Mesenchymal stem cell (in vitro differentiated cells and primary cell): ENCODE data around the gene PUM1.
"Not testable (repeated sequence)": the region's sequence is repeated elsewhere in the genome, so short reads cannot be mapped to it uniquely, and the experiment has no call there.

ENCODE experiments used
- DNase-seq: peaks from one replicate; pipeline ENCODE4 v3.0.0-alpha.2; 2013
- H2AFZ ChIP-seq: one replicate; pipeline ENCODE4 v1.6.1; 2013; ENCODE audit warnings: low read depth, mild to moderate bottlenecking, control low read depth, inconsistent platforms, low read length, moderate library complexity
- H2AK5ac ChIP-seq: 2 replicates; pipeline ENCODE4 v1.6.1; 2013; ENCODE audit warnings: low read length, moderate library complexity, mild to moderate bottlenecking, inconsistent platforms; ENCODE audit not compliant: severe bottlenecking
- H2BK120ac ChIP-seq: one replicate; pipeline ENCODE4 v1.6.1; 2013; ENCODE audit warnings: low read depth, mild to moderate bottlenecking, inconsistent platforms, low read length, moderate library complexity
- H2BK12ac ChIP-seq, 2 experiments: one replicate each; pipeline ENCODE4 v1.6.1; 2013; ENCODE audit warnings: inconsistent platforms in 2 of 2, low read length in 2 of 2, mild to moderate bottlenecking in 2 of 2, moderate library complexity in 2 of 2, control low read depth in 1 of 2
- H2BK15ac ChIP-seq: one replicate; pipeline ENCODE4 v1.6.1; 2013; ENCODE audit warnings: mild to moderate bottlenecking, low read depth, inconsistent platforms; ENCODE audit not compliant: poor library complexity, severe bottlenecking
- H2BK5ac ChIP-seq: 2 replicates; pipeline ENCODE4 v1.6.1; 2013; ENCODE audit warnings: low read depth, mild to moderate bottlenecking, low read length, control low read depth, inconsistent platforms; ENCODE audit not compliant: poor library complexity, severe bottlenecking
- H3K14ac ChIP-seq, 2 experiments: one replicate each; pipeline ENCODE4 v1.6.1; 2013; ENCODE audit warnings: inconsistent platforms in 2 of 2, low read length in 2 of 2, control low read depth in 1 of 2, mild to moderate bottlenecking in 1 of 2, moderate library complexity in 1 of 2
- H3K18ac ChIP-seq, 2 experiments: one replicate each; pipeline ENCODE4 v1.6.1; 2013; ENCODE audit warnings: inconsistent platforms in 2 of 2, low read length in 2 of 2, control low read depth in 1 of 2, low read depth in 1 of 2, mild to moderate bottlenecking in 1 of 2
- H3K23ac ChIP-seq, 2 experiments: one replicate each; pipeline ENCODE4 v1.6.1; 2013; ENCODE audit warnings: inconsistent platforms in 2 of 2, low read length in 2 of 2, mild to moderate bottlenecking in 2 of 2, moderate library complexity in 2 of 2, control low read depth in 1 of 2
- H3K27ac ChIP-seq: 2 replicates; pipeline ENCODE4 v1.5.1; 2013; ENCODE audit warnings: mild to moderate bottlenecking, moderate library complexity, low read length, control low read depth, inconsistent platforms; ENCODE audit not compliant: poor library complexity, severe bottlenecking
- H3K27me3 ChIP-seq, 2 experiments: 2 replicates each; pipeline versions ENCODE4 v1.6.1 to v1.7.0; 2013; ENCODE audit warnings: low read length in 2 of 2, mild to moderate bottlenecking in 2 of 2, moderate library complexity in 2 of 2, control low read depth in 1 of 2, inconsistent platforms in 1 of 2; ENCODE audit not compliant: control insufficient read depth in 1 of 2, insufficient read depth in 1 of 2
- H3K36me3 ChIP-seq, 2 experiments: 2 replicates each; pipeline versions ENCODE4 v1.6.1 to v1.7.0; 2013; ENCODE audit warnings: low read length in 2 of 2, control low read depth in 1 of 2, inconsistent platforms in 1 of 2, low read depth in 1 of 2, mild to moderate bottlenecking in 1 of 2; ENCODE audit not compliant: insufficient read depth in 2 of 2, control insufficient read depth in 1 of 2
- H3K4ac ChIP-seq, 2 experiments: one replicate each; pipeline ENCODE4 v1.6.1; 2013; ENCODE audit warnings: inconsistent platforms in 2 of 2, low read length in 2 of 2, mild to moderate bottlenecking in 2 of 2, moderate library complexity in 2 of 2, control low read depth in 1 of 2, low read depth in 1 of 2
- H3K4me1 ChIP-seq: 2 replicates; pipeline ENCODE4 v1.6.1; 2013; ENCODE audit warnings: low read depth, low read length, control low read depth; ENCODE audit not compliant: control insufficient read depth, insufficient read depth
- H3K4me2 ChIP-seq: 2 replicates; pipeline ENCODE4 v1.6.1; 2013; ENCODE audit warnings: low read length, mild to moderate bottlenecking, inconsistent platforms; ENCODE audit not compliant: poor library complexity, severe bottlenecking
- H3K4me3 ChIP-seq, 2 experiments: 2 replicates each; pipeline versions ENCODE4 v1.5.1 to v1.7.0; 2013; ENCODE audit warnings: low read length in 2 of 2, mild to moderate bottlenecking in 2 of 2, control low read depth in 1 of 2, low read depth in 1 of 2; ENCODE audit not compliant: insufficient read depth in 1 of 2
- H3K79me1 ChIP-seq: replicated peaks from 2 replicates; pipeline ENCODE4 v1.6.1; 2013; ENCODE audit warnings: mild to moderate bottlenecking, control low read depth, low read length, inconsistent platforms; ENCODE audit not compliant: poor library complexity, severe bottlenecking
- H3K9ac ChIP-seq: 2 replicates; pipeline ENCODE4 v1.7.0; 2013; ENCODE audit warnings: mild to moderate bottlenecking, low read length, moderate library complexity
- H3K9me3 ChIP-seq: 2 replicates; pipeline ENCODE4 v1.7.0; 2013; ENCODE audit warnings: mild to moderate bottlenecking, low read length; ENCODE audit not compliant: control insufficient read depth
- H4K8ac ChIP-seq: one replicate; pipeline ENCODE4 v1.6.1; 2013; ENCODE audit warnings: inconsistent platforms, mild to moderate bottlenecking, low read length, moderate library complexity
- H4K91ac ChIP-seq: one replicate; pipeline ENCODE4 v1.6.1; 2013; ENCODE audit warnings: mild to moderate bottlenecking, low read length, inconsistent platforms
- WGBS: methylation state at CpG from one replicate; pipeline ENCODE4 v1.1.7; 2013; ENCODE audit warnings: mixed read lengths; 5-methylcytosine and 5-hydroxymethylcytosine counted together

The PUM1 gene

DNA sequence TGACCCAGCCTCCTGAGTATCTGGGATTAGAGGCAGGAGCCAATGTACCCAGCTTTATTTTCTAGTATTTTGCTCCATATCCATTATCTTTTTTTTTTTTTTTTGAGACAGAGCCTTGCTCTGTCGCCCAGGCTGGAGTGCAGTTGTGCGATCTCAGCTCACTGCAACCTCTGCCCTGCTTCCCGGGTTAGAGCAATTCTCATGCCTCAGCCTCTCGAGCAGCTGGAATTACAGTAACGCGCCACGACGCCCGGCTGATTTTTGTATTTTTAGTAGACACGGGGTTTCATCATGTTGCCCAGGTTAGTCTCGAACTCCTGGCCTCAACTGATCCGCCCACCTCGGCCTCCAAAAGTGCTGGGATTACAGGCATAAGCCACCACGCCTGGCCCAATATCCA lies 12.9 kb downstream of the PUM1 start:
- H2BK15ac ChIP-seq, H3K23ac ChIP-seq, H3K4me1 ChIP-seq, H2AK5ac ChIP-seq, H3K27me3 ChIP-seq, H2AFZ ChIP-seq, H2BK12ac ChIP-seq, H2BK120ac ChIP-seq, H3K4ac ChIP-seq, H3K18ac ChIP-seq, H3K14ac ChIP-seq, H3K9me3 ChIP-seq, H3K27ac ChIP-seq, H3K4me3 ChIP-seq, H3K79me1 ChIP-seq, H2BK5ac ChIP-seq, H3K4me2 ChIP-seq, H4K8ac ChIP-seq, H4K91ac ChIP-seq: not testable (repeated sequence)
- WGBS: 84% methylated on average over 14 of the region's 14 CpGs
- DNase-seq: peak; percentile 42
- Histone ChIP-seq H3K9ac (peak overlapping the region; percentile 36), H3K36me3 (peaks cover 31 to 32% of the 10 kb centered on the region in 2 experiments)

DNA sequence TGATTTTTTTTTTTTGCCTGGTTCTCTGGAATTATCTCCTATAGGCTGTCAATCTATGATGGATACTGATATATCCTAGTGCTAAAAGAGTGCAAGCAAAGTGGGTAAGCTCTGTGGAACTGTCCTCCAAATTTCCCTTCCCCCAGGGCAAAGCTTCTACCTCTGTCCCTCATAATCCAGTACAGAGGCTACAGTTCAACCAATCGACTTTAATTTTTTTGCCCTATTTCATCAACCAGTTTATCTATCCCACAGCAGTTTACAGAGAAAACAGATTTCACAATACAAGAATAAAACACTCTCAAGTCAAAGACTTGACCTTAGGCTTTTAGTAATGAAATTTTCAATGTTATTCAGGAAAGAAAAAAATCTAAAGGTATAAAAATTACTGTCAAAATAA lies 13.9 kb downstream of the PUM1 start:
- H3K4me1 ChIP-seq: peaks cover 9% of the 10 kb centered on the region
- H3K14ac ChIP-seq: no peak overlapping the region
- no peaks in the 10 kb centered on the region for H3K27me3 ChIP-seq
- H3K9ac ChIP-seq: no peak overlapping the region
- no peak overlapping the region for H4K8ac ChIP-seq
- no peak overlapping the region for H4K91ac ChIP-seq
- DNase-seq: peak; percentile 19
- H3K27ac ChIP-seq: no peak overlapping the region
- no peak overlapping the region for H3K4me3 ChIP-seq
- no peak overlapping the region for H3K4ac ChIP-seq
- H3K36me3 ChIP-seq: peaks cover 26 to 30% of the 10 kb centered on the region in 2 experiments
- no peak overlapping the region for H3K23ac ChIP-seq
- no peak overlapping the region for H2AFZ ChIP-seq
- 86% methylated on average over 1 of the region's 1 CpG for WGBS
- H3K79me1 ChIP-seq: no peaks in the 10 kb centered on the region
- H2BK120ac ChIP-seq: no peak overlapping the region
- no peaks in the 10 kb centered on the region for H3K9me3 ChIP-seq
- H3K4me2 ChIP-seq: no peak overlapping the region
- no peak overlapping the region for H2AK5ac ChIP-seq
- H3K18ac ChIP-seq: no peak overlapping the region
- H2BK5ac ChIP-seq: no peak overlapping the region
- H2BK12ac ChIP-seq: no peak overlapping the region
- no peak overlapping the region for H2BK15ac ChIP-seq

DNA sequence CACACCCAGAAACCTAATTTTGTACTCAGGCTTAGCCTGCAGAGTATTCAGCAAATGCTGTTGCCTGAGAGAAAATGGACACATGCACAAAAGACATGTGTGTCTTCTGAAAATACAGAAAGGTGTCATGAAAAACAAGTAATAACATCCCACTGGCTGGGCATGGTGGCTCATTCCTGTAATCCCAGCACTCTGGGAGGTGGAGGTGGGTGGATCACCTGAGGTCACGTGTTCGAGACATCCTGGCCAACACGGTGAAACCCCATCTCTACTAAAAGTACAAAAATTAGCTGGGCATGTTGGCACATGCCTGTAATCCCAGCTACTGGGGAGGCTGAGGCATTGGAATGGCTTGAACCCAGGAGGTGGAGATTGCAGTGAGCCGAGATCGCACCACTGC lies 18.0 kb downstream of the PUM1 start:
- H3K79me1 ChIP-seq, H2BK15ac ChIP-seq, H4K91ac ChIP-seq, H2BK120ac ChIP-seq, H3K18ac ChIP-seq, H3K23ac ChIP-seq, DNase-seq, H4K8ac ChIP-seq, H2BK12ac ChIP-seq, H2AFZ ChIP-seq, H3K4ac ChIP-seq, H3K9me3 ChIP-seq, H2BK5ac ChIP-seq, H3K4me2 ChIP-seq, H3K4me3 ChIP-seq, H3K27me3 ChIP-seq, H3K14ac ChIP-seq, H3K4me1 ChIP-seq, H2AK5ac ChIP-seq: not testable (repeated sequence)
- H3K27ac ChIP-seq: peak overlapping the region; percentile 24
- H3K36me3 ChIP-seq: peaks cover 23 to 31% of the 10 kb centered on the region in 2 experiments
- H3K9ac ChIP-seq: peak overlapping the region; percentile 27
- WGBS: 100% methylated on average over 3 of the region's 5 CpGs

DNA sequence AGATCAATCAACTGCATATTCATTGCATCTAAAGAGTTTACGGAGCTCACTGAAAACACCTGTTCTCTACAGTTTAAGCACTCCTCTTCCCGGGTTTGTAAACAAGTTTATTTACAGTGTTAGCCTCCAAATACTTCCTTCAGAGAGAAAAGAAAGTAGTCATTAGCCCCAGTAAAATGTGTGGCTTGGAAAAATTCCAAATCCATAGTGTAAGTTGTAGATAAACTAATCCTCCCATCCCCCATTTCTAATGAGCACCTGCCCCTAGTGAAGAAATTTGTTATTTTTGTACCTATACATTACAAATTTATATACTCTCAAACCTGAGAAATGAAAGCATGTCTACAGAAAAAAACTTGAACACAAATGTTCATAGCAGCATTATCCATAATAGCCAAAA lies 21.9 kb downstream of the PUM1 start:
- Histone ChIP-seq H3K79me1 (no peaks in the 10 kb centered on the region), H3K18ac (no peak overlapping the region), H3K27ac (no peak overlapping the region), H2BK15ac (no peak overlapping the region), H2AK5ac (no peak overlapping the region), H3K23ac (no peak overlapping the region), H3K36me3 (peaks cover 31 to 33% of the 10 kb centered on the region in 2 experiments), H3K9ac (no peak overlapping the region), H3K14ac (no peak overlapping the region), H4K8ac (no peak overlapping the region), H3K4me3 (no peak overlapping the region), H2BK120ac (no peak overlapping the region), H2BK5ac (no peak overlapping the region), H3K27me3 (no peaks in the 10 kb centered on the region), H3K4me1 (peaks cover 15% of the 10 kb centered on the region), H2AFZ (no peak overlapping the region), H3K4me2 (no peak overlapping the region), H2BK12ac (no peak overlapping the region), H3K4ac (no peak overlapping the region), H3K9me3 (no peaks in the 10 kb centered on the region), H4K91ac (no peak overlapping the region)
- 100% methylated on average over 1 of the region's 2 CpGs for WGBS
- no peak for DNase-seq
